Vagina (tissue), 2 donors: ENCODE measurements around the gene ANKRD11.

Experiments
- POLR2A ChIP-seq, 2 donors: fragments of 450-650 bp; IDR thresholded peaks; one replicate each; pipeline ENCODE4 v1.6.1; 2017; ENCODE audit warnings: antibody characterized with exemption in 2 of 2, mild to moderate bottlenecking in 2 of 2, moderate library complexity in 2 of 2
- POLR2AphosphoS5 ChIP-seq, 2 donors: sonication (generic); formaldehyde crosslinking; IDR thresholded peaks; one replicate each; pipeline ENCODE4 v1.9.0; 2017; ENCODE audit warnings: antibody characterized with exemption in 2 of 2, mild to moderate bottlenecking in 2 of 2, low read depth in 1 of 2; ENCODE audit not compliant: insufficient read depth in 1 of 2
- TF ChIP-seq, protein P1 (sequence below), 3 experiments: fragments of 450-650 bp in 2 of 3; fragments of 200-600 bp in 1 of 3; sonication (generic) in 1 of 3; IDR thresholded peaks; one replicate each; pipeline ENCODE4 v1.5.1; 2017 to 2019; ENCODE audit warnings: antibody characterized with exemption in 3 of 3, mild to moderate bottlenecking in 2 of 3, moderate library complexity in 2 of 3

DNA sequence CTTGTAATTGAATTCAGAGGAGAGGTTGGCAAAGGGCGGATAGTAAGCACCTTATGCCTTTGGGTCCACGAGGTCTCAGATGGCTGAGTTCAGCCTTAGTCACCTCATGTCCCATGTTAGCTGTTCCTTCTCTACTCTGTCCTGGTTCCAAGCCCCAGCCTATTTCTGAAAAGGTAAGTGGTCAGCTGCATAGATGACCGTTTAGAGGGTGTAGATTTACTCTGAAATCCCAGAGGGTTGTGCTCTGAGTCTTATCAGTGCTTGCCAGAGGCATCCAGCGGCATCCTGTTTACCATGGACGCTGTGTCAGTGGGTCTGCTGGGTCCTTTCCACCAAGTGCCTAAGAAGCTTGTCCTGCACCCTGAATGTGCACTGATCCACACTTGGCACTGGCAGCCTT, 271.0 kb downstream of the ANKRD11 start:
- TF ChIP-seq, protein P1, sequence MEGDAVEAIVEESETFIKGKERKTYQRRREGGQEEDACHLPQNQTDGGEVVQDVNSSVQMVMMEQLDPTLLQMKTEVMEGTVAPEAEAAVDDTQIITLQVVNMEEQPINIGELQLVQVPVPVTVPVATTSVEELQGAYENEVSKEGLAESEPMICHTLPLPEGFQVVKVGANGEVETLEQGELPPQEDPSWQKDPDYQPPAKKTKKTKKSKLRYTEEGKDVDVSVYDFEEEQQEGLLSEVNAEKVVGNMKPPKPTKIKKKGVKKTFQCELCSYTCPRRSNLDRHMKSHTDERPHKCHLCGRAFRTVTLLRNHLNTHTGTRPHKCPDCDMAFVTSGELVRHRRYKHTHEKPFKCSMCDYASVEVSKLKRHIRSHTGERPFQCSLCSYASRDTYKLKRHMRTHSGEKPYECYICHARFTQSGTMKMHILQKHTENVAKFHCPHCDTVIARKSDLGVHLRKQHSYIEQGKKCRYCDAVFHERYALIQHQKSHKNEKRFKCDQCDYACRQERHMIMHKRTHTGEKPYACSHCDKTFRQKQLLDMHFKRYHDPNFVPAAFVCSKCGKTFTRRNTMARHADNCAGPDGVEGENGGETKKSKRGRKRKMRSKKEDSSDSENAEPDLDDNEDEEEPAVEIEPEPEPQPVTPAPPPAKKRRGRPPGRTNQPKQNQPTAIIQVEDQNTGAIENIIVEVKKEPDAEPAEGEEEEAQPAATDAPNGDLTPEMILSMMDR (IDR thresholded peaks at IDR 0.05) = no peak
- TF ChIP-seq POLR2AphosphoS5 (IDR thresholded peaks at IDR 0.05; ENCODE audit: insufficient read depth in 1 of 2, low read depth in 1 of 2) (no peak), POLR2A (IDR thresholded peaks at IDR 0.05) (no peak)
